RPMI7951 (cell line): Measurements from ENCODE around the gene RTEL1. TPM values are rescaled to one million over a fixed set of nuclear protein-coding genes. Genes with fewer than 3 reads are reported as not detected.
"Not testable (repeated sequence)": the region's sequence is repeated elsewhere in the genome, so short reads cannot be mapped to it uniquely, and the experiment has no call there.

ENCODE experiments used
- DNase-seq: peaks from one replicate; pipeline ENCODE4 v3.0.0-alpha.2; 2012; ENCODE audit warnings: low read depth
- total RNA-seq: library from RNA; depleted of rRNA; stranded (reverse); fragments of >200 nt; shearing (Covaris generic); gene quantifications from 2 replicates; pipeline ENCODE4 v1.2.3, GENCODE V29; 2014

RTEL1 gene
- total RNA-seq, 1 experiment from 2014 or later: 18.7 TPM

DNA sequence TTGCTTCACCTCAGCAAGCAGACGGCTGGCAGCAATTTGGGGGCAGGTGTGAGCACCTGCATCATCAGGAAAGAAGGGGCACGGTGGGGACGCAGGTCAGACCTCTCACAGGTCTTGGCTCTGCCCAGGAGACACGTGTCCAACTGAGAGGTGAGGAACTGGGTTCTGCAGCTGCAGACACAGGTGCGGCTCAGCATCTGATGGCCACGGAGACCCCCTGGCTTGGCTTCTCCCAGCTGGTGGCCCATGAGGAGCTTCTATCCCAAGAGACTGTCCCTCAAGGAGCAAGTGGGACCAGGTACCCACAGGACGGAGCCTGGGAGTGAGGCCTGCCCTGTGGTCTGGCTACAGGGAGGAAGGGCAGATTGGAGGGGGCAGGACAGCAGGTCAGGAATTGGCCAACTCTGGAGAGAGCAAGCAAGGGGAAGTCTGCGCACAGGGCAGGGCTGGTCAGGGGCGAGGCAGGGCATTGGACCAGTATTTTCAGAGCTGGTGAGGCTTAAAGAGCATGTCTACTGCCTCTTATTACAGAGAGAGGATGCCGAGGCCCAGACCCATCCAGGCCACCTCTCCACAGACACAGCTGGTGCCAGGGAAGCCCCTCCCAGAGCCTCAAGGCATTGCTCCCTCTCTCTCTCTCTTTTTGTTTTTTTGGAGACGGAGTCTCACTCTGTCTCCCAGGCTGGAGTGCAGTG, 9.1 kb upstream of the RTEL1 start:
- no peak for DNase-seq

DNA sequence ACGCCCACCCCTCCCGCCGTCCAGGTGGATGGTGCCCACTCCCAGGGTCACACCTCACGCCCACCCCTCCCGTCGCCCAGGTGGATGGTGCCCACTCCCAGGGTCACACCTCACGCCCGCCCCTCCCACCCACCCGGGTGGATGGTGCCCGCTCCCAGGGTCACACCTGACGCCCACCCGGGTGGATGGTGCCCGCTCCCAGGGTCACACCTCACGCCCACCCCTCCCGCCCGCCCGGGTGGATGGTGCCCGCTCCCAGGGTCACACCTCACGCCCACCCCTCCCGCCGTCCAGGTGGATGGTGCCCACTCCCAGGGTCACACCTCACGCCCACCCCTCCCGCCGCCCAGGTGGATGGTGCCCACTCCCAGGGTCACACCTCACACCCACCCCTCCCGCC, 7.6 kb upstream of the RTEL1 start:
- not testable (repeated sequence) for DNase-seq

- no peak for DNase-seq
Measured at GRCh38 chr20:63651942-63652191, 6.2 kb upstream of the RTEL1 start.

GRCh38 chr20:63652192-63652980, 5.7 kb upstream of the RTEL1 start:
- peak; percentile 58 for DNase-seq

- DNase-seq: peak; percentile 93
Measured at GRCh38 chr20:63653041-63653973, 4.8 kb upstream of the RTEL1 start, which contains the start of gene STMN3. Gene STMN3 (minus strand): TSS chr20:63653424. CDS start chr20:63653345, 79 bp downstream.

GRCh38 chr20:63653974-63654668, 4.0 kb upstream of the RTEL1 start:
- no peak for DNase-seq

DNA sequence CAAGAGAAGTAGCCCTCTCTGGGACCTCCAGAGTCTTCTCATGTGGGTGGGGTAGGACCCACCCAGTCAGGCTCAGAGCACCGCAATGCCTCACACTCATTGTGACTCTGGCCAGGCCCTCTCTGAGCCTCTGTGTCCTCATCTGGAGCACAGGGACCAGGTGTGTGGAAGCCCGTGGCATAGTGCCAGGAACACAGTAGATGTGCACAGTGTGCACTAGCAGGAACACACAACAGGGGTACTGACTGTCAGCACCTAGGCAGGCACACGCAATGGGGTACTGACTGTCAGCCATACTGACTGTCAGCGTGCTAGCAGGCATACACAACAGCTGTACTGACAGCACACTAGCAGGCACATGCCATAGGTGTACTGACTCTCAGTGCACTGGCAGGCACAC, 2.9 kb upstream of the RTEL1 start:
- no peak for DNase-seq

GRCh38 chr20:63656451-63656850, 1.7 kb upstream of the RTEL1 start:
- peak; percentile 66 for DNase-seq

- DNase-seq: peak; percentile 40
Measured at GRCh38 chr20:63657260-63657936, 714 bp upstream of the RTEL1 start.

DNA sequence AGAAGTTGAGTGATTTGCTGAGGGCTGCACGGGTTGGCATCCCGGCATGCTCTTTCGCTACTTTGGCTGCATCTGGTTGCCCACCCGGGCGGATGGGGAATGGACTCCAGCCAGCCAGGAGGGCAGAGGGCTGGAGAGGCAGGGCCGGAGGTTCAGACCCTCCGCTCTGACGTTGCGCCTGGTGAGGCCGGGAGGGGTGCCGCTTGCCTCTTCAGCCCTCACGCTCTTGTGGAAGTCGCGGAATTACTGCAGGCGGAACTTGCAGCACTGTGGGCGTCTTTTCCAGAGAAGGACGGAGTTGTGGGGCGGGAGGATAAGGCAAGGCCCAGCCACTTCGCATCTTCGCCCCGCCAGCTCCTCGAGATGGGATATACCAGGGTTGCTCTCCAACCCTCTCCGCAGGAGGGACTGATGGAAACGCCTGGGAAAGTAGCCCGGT, 656 bp downstream of the RTEL1 start:
- peak; percentile 55 for DNase-seq

DNA sequence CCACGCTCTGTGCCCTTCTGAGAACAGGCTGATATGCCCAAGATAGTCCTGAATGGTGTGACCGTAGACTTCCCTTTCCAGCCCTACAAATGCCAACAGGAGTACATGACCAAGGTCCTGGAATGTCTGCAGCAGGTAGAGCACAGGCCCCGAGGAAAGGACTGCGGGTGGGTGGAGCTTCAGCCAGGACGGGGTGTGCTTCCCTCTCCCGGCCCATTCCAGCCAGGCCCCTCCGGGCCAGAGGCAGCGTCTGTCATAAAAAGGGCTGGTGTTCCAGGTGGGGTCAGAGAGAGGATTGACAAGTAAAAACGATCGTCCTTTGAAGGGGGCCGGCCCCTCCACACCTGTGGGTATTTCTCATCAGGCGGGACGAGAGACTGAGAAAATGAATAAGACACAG, 1.3 kb downstream of the RTEL1 start:
- no peak for DNase-seq

DNA sequence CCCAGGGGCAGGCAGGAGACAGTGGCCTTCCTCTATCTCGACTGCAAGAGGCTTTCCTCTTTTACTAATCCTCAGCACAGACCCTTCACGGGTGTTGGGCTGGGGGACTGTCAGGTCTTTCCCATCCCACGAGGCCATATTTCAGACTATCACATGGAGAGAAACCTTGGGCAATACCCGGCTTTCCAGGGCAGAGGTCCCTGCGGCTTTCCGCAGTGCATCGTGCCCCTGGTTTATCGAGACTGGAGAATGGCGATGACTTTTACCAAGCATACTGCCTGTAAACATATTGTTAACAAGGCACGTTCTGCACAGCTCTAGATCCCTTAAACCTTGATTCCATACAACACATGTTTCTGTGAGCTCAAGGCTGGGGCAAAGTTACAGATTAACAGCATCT, 2.1 kb downstream of the RTEL1 start:
- DNase-seq: not testable (repeated sequence)

GRCh38 chr20:63660622-63661021, 2.5 kb downstream of the RTEL1 start:
- DNase-seq: no peak

GRCh38 chr20:63661108-63661507, 3.0 kb downstream of the RTEL1 start:
- DNase-seq: no peak

DNA sequence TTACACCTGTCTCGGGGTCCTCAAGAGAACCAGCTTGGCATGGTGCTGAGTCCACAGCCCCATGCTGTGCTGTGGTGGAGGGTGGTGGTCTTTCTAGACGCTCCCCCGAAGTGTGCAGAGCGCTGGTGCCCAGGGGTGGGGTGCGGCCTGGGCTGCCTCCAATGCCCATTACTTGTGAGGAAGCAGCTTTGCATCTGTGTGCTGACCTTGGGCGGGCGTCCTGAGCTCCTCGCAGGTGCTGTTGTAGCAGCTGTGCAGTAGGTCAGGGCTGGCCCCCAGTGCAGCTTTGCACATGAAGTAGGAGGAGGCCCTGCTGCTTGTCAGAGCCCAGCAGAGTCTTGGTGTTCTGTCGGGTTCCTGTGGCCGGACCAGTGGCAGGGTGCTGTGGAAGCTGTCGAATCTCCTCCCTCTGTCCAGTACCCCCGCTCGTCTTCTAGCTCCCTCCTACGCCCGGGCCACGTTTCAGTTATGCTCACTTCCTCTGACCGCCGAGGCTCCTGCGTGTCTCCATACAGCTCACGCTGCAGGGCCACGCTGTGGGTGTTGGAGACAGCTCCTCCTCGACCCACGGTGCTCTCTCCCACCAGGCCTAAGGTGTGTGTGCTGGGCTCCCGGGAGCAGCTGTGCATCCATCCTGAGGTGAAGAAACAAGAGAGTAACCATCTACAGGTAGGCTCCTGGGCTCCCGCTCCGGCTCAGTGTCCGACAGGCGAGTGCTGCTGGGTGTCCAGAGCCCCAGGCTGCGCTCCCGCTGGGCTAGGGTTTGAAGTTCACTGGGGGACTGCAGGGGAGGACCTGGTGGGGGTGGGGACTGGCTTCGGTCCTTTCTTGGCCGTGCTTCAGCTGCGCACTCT, 4.1 kb downstream of the RTEL1 start:
- DNase-seq: no peak

- DNase-seq: no peak
Measured at GRCh38 chr20:63662813-63663189, 4.7 kb downstream of the RTEL1 start.

DNA sequence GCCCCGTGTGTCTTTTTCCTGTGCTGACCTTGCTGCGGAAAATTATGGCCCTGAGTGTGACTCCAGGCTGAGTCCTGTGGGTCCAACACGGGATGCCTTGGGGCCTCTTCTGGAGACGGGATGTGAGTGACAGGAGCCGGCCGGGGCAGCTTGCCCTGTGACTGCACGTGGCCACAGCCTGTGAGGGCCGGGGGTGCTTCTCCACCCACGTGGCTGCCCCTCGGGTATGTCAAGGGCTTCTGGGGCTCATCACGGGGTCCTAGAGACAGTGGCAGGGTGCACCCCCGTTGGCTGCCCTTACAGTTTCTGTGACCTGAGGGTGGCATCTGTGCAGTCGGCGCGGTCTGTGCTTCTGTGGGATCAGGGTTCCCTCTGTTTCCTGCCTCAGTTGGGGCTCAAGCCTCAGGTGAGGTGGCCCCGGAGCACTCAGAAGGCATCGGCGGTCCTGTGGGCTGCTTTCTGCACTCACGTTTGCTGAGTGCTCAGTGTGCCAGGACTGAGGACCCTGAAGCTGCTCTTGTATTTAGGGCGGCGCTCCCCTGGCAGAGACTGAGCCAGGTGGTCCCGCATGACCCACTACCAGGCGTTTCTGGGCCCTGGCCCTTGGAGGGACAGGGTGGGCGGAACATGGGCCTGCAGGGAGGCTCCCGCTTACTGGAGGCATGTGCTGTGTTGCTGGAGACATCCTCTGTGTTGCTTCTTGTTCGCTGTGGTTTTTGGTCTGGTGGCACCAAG, 5.4 kb downstream of the RTEL1 start:
- no peak for DNase-seq

DNA sequence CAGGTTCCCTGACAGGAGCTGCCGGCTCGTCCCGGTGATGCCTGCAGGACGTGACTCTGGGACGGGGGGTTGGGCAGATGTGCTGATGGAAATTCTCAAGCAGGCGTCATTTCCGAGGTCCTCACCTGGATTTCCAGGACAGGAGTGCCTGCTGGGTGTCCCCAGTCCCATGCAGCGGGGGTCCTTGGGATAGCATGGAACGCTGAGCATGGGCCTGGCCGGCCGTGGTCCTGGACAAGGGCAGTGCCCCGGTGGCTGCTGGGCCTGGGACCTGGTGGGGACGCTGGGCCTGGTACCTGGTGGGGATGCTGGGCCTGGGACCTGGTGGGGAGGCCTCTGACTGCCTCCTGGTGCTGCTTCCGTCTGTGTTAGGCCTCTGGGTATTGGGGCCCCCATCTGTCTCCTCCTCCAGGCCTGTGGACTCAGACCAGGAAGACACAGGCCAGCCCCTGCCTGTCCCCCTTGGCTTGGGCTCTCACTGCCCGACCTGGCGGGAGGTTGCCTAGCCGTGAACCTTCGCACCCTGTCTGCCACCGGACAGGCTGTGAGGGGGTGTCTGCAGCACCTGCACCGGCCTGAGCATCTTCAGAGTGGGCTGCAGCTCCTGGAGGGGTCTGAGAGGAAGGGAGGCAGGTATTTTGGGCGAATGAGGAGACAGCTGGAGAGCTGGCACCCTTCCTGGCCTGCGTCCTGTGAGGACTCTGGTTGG, 6.2 kb downstream of the RTEL1 start:
- no peak for DNase-seq
